Endothelial cell of umbilical vein (primary cell): ENCODE results near the gene CSMD2. TPM values are rescaled to one million over a fixed set of nuclear protein-coding genes. Genes with fewer than 3 reads are reported as not detected.

Experiments
- BruUV-seq: library from RNA; stranded (reverse); fragments of 400-500 nt; replicated peaks from 2 replicates; lab custom pipeline; 2021; lab: Mats Ljungman, UMichigan
- CTCF ChIA-PET: fragments of 300-600, 350-600 bp; sonication (Branson Sonifier 250); formaldehyde crosslinking; loops from one replicate; lab custom pipeline; 2021; ENCODE audit warnings: antibody characterized with exemption, inconsistent platforms; lab: Charles Lee
- POLR2A ChIA-PET: fragments of 300-600, 350-600 bp; sonication (Branson Sonifier 250); formaldehyde crosslinking; loops from one replicate; lab custom pipeline; 2021; ENCODE audit warnings: antibody characterized with exemption, inconsistent platforms; lab: Charles Lee
- DNase-seq: peaks from one replicate; pipeline ENCODE4 v3.0.0-alpha.2; 2011; ENCODE audit warnings: low read depth, low spot score
- FAIRE-seq: peaks from 2 replicates; lab custom pipeline; 2011; peaks lifted over from hg19 to GRCh38; lab: Jason Lieb, UNC
- H2AFZ ChIP-seq: 2 replicates; pipeline ENCODE4 v1.6.0; 2012; ENCODE audit warnings: low read depth, low read length, control low read depth, inconsistent platforms
- H3K27ac ChIP-seq: 2 replicates; pipeline ENCODE4 v1.5.1; 2011; ENCODE audit warnings: low read depth, mild to moderate bottlenecking, control low read depth, low read length, moderate library complexity; ENCODE audit not compliant: insufficient read depth
- H3K27me3 ChIP-seq, 2 experiments: 2 replicates each; pipeline versions ENCODE4 v1.6.0 to v1.6.1; 2011; ENCODE audit warnings: low read length in 2 of 2, mixed read lengths in 1 of 2; ENCODE audit not compliant: control insufficient read depth in 2 of 2, insufficient read depth in 2 of 2
- H3K36me3 ChIP-seq, 2 experiments: 2 replicates in 1 of 2; 3 replicates in 1 of 2; pipeline ENCODE4 v1.5.1; 2011; ENCODE audit warnings: low read length in 2 of 2, mild to moderate bottlenecking in 1 of 2, moderate library complexity in 1 of 2; ENCODE audit not compliant: control insufficient read depth in 2 of 2, insufficient read depth in 2 of 2; ENCODE audit errors: extremely low read depth in 1 of 2
- H3K4me1 ChIP-seq: 3 replicates; pipeline ENCODE4 v1.5.1; 2011; ENCODE audit warnings: mild to moderate bottlenecking, low read length; ENCODE audit not compliant: control insufficient read depth, insufficient read depth; ENCODE audit errors: extremely low read depth
- H3K4me2 ChIP-seq: 2 replicates; pipeline ENCODE4 v1.6.1; 2011; ENCODE audit warnings: low read length, control low read depth, mixed read lengths; ENCODE audit not compliant: insufficient read depth
- H3K4me3 ChIP-seq, 3 experiments: fragments of 200-600 bp in 1 of 3; sonication (generic), shearing (Covaris generic) in 1 of 3; replicated peaks in 1 of 3; 2 replicates each; pipeline ENCODE4 v1.5.1; 2011 to 2016; ENCODE audit warnings: control low read depth in 3 of 3, low read length in 3 of 3, mild to moderate bottlenecking in 2 of 3, inconsistent platforms in 1 of 3, low read depth in 1 of 3, moderate library complexity in 1 of 3; ENCODE audit not compliant: insufficient read depth in 1 of 3
- H3K79me2 ChIP-seq: 2 replicates; pipeline ENCODE4 v1.6.0; 2012; ENCODE audit warnings: low read length, inconsistent platforms; ENCODE audit not compliant: control insufficient read depth, insufficient read depth
- H3K9ac ChIP-seq: replicated peaks from 2 replicates; pipeline ENCODE3; 2011; ENCODE audit warnings: low read length, control low read depth; ENCODE audit not compliant: insufficient read depth; ENCODE audit errors: extremely low read depth
- H3K9me1 ChIP-seq: replicated peaks from 3 replicates; pipeline ENCODE4 v1.6.0; 2011; ENCODE audit warnings: mild to moderate bottlenecking, low read length; ENCODE audit not compliant: control insufficient read depth, insufficient read depth; ENCODE audit errors: extremely low read depth
- H3K9me3 ChIP-seq: replicated peaks from 2 replicates; pipeline ENCODE4 v1.5.1; 2012; ENCODE audit warnings: low read length, inconsistent platforms; ENCODE audit not compliant: control insufficient read depth, insufficient read depth
- H4K20me1 ChIP-seq: replicated peaks from 2 replicates; pipeline ENCODE3; 2011; ENCODE audit warnings: mild to moderate bottlenecking, low read length; ENCODE audit not compliant: control insufficient read depth, insufficient read depth; ENCODE audit errors: extremely low read depth
- EZH2 ChIP-seq: IDR thresholded peaks from 2 replicates; pipeline ENCODE4 v1.6.1; 2012; ENCODE audit warnings: borderline replicate concordance, low read depth, mild to moderate bottlenecking, moderate library complexity, low read length, inconsistent platforms; ENCODE audit not compliant: severe bottlenecking
- FOS ChIP-seq: IDR thresholded peaks from 2 replicates; pipeline ENCODE4 v1.6.1; 2011; ENCODE audit warnings: mild to moderate bottlenecking, low read length, moderate library complexity, borderline replicate concordance; ENCODE audit not compliant: insufficient read depth
- GATA2 ChIP-seq: IDR thresholded peaks from 2 replicates; pipeline ENCODE4 v1.7.0; 2011; ENCODE audit warnings: low read depth, mild to moderate bottlenecking, moderate library complexity, mixed read lengths, low read length; ENCODE audit not compliant: insufficient read length, insufficient read depth
- JUN ChIP-seq: IDR thresholded peaks from 2 replicates; pipeline ENCODE4 v1.6.1; 2011; ENCODE audit warnings: borderline replicate concordance, low read depth; ENCODE audit not compliant: insufficient read length, insufficient read depth
- MYC ChIP-seq: IDR thresholded peaks from one replicate; pipeline ENCODE4 v1.6.1; 2011; ENCODE audit warnings: mild to moderate bottlenecking, low read depth, low read length
- POLR2A ChIP-seq: IDR thresholded peaks from 2 replicates; pipeline ENCODE4 v1.6.1; 2012; ENCODE audit warnings: low read depth, mild to moderate bottlenecking, control low read depth, low read length
- POLR2AphosphoS5 ChIP-seq: IDR thresholded peaks from 2 replicates; pipeline ENCODE4 v1.6.1; 2012; ENCODE audit warnings: low read depth, mild to moderate bottlenecking, control low read depth, low read length, moderate library complexity; ENCODE audit not compliant: insufficient read depth
- dilution Hi-C: fragments of 300-500 bp; cut with MboI; formaldehyde crosslinking; loops from one replicate; pipeline ENCODE4 v1.15.0; 2019; ENCODE audit warnings: low sequenced_read_pairs; ENCODE audit not compliant: extremely low pct_ligation_motif_present
- intact Hi-C: fragments of 100-400 bp; cut with micrococcal nuclease; formaldehyde crosslinking; loops from one replicate; pipeline ENCODE4 v1.10.0; 2022
- polyA plus RNA-seq, 4 experiments: library from polyadenylated mRNA; depleted of rRNA in 3 of 4; stranded (reverse) in 3 of 4; unstranded in 1 of 4; fragments of >200 nt; gene quantifications; 2 replicates each; pipeline versions ENCODE4 v1.2.1 to v1.2.3, GENCODE V29; 2011 to 2012; ENCODE audit warnings: missing spikeins in 1 of 4
- total RNA-seq: library from RNA; stranded (reverse); gene quantifications from 2 replicates; pipeline ENCODE4 v1.2.3, GENCODE V29; 2021
- TF ChIP-seq, protein P1 (sequence below): IDR thresholded peaks from 2 replicates; pipeline ENCODE4 v1.6.1; 2011; ENCODE audit not compliant: insufficient read depth, insufficient read length
- TF ChIP-seq, protein P2 (sequence below), 2 donors: IDR thresholded peaks; 1 replicate in 1 of 2; 2 replicates in 1 of 2; pipeline ENCODE4 v1.5.1; 2011; ENCODE audit warnings: low read length in 2 of 2, mild to moderate bottlenecking in 2 of 2, moderate library complexity in 2 of 2, control low read depth in 1 of 2, inconsistent platforms in 1 of 2, low read depth in 1 of 2; ENCODE audit not compliant: insufficient read depth in 1 of 2; ENCODE audit errors: extremely low read depth in 1 of 2

The CSMD2 gene
- total and polyA plus RNA-seq, 2 donors (not counting 3 experiments of a cell fraction or from before 2014, with no cell fraction given): under 0.01 TPM; not detected in 1

DNA sequence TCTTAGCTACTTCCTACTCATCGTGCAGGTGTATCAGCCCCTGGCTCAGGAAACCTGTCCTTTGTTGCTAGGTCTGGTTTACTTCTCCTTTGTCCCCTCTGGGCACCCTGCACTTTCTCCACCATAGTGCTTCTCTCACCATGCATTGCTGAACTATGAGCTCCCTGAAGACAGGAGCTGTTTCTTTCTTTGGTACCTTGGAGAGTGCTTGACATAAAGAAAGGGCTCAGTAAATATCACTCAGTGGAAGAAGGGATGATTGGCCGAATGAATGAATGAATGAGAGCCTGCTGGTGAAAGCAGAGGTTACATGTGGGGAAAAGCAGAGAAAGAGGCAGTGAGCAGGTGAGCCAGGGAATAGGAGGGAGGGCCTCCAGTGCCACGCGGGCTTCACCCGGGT, 310.9 kb downstream of the CSMD2 start:
- no peak for FAIRE-seq
- no peak overlapping the region for H3K9ac ChIP-seq
- H3K27me3 ChIP-seq: no peaks in the 10 kb centered on the region
- no peak for DNase-seq
- ChIA-PET CTCF (no interaction called here), POLR2A (no interaction called here)
- no peaks in the 10 kb centered on the region for H3K79me2 ChIP-seq
- H3K9me3 ChIP-seq: peaks cover 5% of the 10 kb centered on the region
- H3K27ac ChIP-seq: no peak overlapping the region
- H2AFZ ChIP-seq: no peak overlapping the region
- no peaks in the 10 kb centered on the region for H3K4me1 ChIP-seq
- intact Hi-C loops (no loop called here), dilution Hi-C loops (no loop called here)
- H4K20me1 ChIP-seq: no peaks in the 10 kb centered on the region
- H3K4me3 ChIP-seq: no peak overlapping the region
- H3K36me3 ChIP-seq: no peaks in the 10 kb centered on the region
- no peak overlapping the region for H3K4me2 ChIP-seq
- no peak for TF ChIP-seq EZH2
- no peak for TF ChIP-seq JUN
- no peak for TF ChIP-seq MYC
- TF ChIP-seq POLR2A: no peak
- TF ChIP-seq, protein P1, sequence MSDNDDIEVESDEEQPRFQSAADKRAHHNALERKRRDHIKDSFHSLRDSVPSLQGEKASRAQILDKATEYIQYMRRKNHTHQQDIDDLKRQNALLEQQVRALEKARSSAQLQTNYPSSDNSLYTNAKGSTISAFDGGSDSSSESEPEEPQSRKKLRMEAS: no peak
- no peak for TF ChIP-seq FOS
- no peak for TF ChIP-seq GATA2
- TF ChIP-seq, protein P2, sequence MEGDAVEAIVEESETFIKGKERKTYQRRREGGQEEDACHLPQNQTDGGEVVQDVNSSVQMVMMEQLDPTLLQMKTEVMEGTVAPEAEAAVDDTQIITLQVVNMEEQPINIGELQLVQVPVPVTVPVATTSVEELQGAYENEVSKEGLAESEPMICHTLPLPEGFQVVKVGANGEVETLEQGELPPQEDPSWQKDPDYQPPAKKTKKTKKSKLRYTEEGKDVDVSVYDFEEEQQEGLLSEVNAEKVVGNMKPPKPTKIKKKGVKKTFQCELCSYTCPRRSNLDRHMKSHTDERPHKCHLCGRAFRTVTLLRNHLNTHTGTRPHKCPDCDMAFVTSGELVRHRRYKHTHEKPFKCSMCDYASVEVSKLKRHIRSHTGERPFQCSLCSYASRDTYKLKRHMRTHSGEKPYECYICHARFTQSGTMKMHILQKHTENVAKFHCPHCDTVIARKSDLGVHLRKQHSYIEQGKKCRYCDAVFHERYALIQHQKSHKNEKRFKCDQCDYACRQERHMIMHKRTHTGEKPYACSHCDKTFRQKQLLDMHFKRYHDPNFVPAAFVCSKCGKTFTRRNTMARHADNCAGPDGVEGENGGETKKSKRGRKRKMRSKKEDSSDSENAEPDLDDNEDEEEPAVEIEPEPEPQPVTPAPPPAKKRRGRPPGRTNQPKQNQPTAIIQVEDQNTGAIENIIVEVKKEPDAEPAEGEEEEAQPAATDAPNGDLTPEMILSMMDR (IDR thresholded peaks at IDR 0.05; ENCODE audit: extremely low read depth in 1 of 2, insufficient read depth in 1 of 2, low read depth in 1 of 2, low read length in 2 of 2): no peak
- no peak for TF ChIP-seq POLR2AphosphoS5
- no TSS peak for BruUV-seq
- no peaks in the 10 kb centered on the region for H3K9me1 ChIP-seq
